NB4 (cell line): ENCODE results near the gene C1QTNF6.

Experiments
- POLR2A ChIP-seq: IDR thresholded peaks from 2 replicates; pipeline ENCODE4 v1.6.1; 2011; ENCODE audit warnings: mild to moderate bottlenecking; ENCODE audit not compliant: insufficient read length; ENCODE audit errors: extremely low read depth
- TF ChIP-seq, protein P1 (sequence below): IDR thresholded peaks from one replicate; pipeline ENCODE4 v1.5.1; 2012; ENCODE audit warnings: low read depth, low read length

DNA sequence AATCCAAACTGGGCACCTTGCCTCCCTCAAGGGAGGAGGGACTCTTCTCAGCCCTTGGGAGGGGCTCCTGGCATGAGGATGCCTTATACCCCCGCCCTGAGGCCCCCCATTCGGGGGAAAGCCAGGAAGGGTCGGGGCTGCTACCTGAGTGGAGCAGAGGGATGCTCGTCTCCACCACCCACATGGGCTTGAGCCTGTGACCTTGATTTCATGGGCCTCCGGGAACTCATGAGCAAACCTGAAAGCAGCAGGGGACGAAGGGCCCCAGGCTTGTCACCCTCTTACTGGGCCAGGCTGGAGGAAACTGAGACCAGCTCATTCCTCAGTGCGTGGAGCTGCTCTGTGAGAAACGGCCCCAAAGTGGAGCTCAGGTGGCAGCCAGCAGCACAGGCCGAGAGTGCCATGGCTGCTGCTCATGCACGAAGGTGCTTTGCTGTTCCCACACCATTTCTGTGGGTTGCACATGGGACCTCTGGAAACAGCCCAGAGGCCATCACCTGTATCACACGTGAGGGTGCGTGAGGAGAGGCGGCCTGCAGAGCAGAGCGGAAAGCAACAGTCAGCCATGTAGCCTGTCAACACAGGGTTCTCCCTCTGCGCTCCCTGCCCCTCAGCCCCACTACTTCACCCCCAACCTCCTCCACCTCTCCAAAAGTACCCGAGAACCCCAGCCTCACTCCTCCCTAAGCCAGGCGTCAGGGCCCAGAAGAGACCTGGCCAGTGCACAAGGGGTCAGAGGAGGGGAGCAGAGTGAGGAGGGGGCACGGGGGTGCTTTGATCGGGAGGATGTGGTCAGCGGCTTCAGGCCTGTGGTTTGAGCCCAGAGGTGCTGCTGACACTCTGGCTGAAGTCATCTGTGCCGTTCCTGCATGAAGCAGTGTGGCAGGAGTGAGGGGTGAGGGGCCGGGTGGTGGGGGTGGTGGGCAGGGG, 24.2 kb downstream of the C1QTNF6 start:
- TF ChIP-seq, protein P1, sequence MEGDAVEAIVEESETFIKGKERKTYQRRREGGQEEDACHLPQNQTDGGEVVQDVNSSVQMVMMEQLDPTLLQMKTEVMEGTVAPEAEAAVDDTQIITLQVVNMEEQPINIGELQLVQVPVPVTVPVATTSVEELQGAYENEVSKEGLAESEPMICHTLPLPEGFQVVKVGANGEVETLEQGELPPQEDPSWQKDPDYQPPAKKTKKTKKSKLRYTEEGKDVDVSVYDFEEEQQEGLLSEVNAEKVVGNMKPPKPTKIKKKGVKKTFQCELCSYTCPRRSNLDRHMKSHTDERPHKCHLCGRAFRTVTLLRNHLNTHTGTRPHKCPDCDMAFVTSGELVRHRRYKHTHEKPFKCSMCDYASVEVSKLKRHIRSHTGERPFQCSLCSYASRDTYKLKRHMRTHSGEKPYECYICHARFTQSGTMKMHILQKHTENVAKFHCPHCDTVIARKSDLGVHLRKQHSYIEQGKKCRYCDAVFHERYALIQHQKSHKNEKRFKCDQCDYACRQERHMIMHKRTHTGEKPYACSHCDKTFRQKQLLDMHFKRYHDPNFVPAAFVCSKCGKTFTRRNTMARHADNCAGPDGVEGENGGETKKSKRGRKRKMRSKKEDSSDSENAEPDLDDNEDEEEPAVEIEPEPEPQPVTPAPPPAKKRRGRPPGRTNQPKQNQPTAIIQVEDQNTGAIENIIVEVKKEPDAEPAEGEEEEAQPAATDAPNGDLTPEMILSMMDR = no peak
- TF ChIP-seq POLR2A = no peak
